HepG2 (cell line): ENCODE data around the gene RNF208. TPM values are rescaled to one million over a fixed set of nuclear protein-coding genes. Genes with fewer than 3 reads are reported as not detected.
A peak's percentile ranks its signal among the peaks of the same experiment; 100 is the strongest.

Experiments
- ATAC-seq: fragments of 200-7000 bp; cut with Tn5 transposase; 3 replicates; pipeline ENCODE4 v1.9.1; 2020; ENCODE audit warnings: mild to moderate bottlenecking, moderate library complexity
- BruUV-seq: library from RNA; stranded (reverse); fragments of 400-500 nt; replicated peaks from 2 replicates; lab custom pipeline; 2021; lab: Mats Ljungman, UMichigan
- CTCF ChIA-PET: fragments of 300-600 bp; formaldehyde crosslinking; extraction: SDS; loops from one replicate; lab custom pipeline; 2021; ENCODE audit warnings: low total read pairs, inconsistent platforms, low intra/inter-chr PET ratio; lab: Yijun Ruan, JAX
- POLR2A ChIA-PET: fragments of 350-600 bp; sonication (Branson Sonifier 250); formaldehyde crosslinking; loops from one replicate; lab custom pipeline; 2020; ENCODE audit warnings: antibody characterized with exemption, inconsistent platforms; lab: Yijun Ruan, JAX
- DNase-seq: peaks from one replicate; pipeline ENCODE4 v3.0.0-alpha.2; 2015; ENCODE audit warnings: low spot score
- FAIRE-seq: peaks from 3 replicates; lab custom pipeline; 2011; peaks lifted over from hg19 to GRCh38; lab: Jason Lieb, UNC
- H2AFZ ChIP-seq: one replicate; pipeline ENCODE4 v1.6.1; 2011; ENCODE audit warnings: low read length, inconsistent platforms
- H3K27ac ChIP-seq: fragments of 300-600 bp; 3 replicates; pipeline ENCODE4 v1.8.0; 2011; ENCODE audit warnings: mixed run types, mild to moderate bottlenecking, mixed read lengths, low read length, inconsistent platforms; ENCODE audit not compliant: insufficient read depth; ENCODE audit errors: extremely low read length
- H3K27me3 ChIP-seq, 2 experiments: fragments of 200-600 bp in 1 of 2; 2 replicates in 1 of 2; 3 replicates in 1 of 2; pipeline versions ENCODE4 v1.6.0 to v1.8.0; 2011; ENCODE audit warnings: low read length in 2 of 2, mild to moderate bottlenecking in 2 of 2, moderate library complexity in 2 of 2, inconsistent platforms in 1 of 2; ENCODE audit not compliant: insufficient read depth in 2 of 2, control insufficient read depth in 1 of 2
- H3K36me3 ChIP-seq, 2 experiments: fragments of 200-600 bp in 1 of 2; replicated peaks in 1 of 2; 2 replicates in 1 of 2; 3 replicates in 1 of 2; pipeline versions ENCODE4 v1.5.1 to v1.8.0; 2011; ENCODE audit warnings: low read length in 2 of 2, inconsistent platforms in 1 of 2; ENCODE audit not compliant: insufficient read depth in 2 of 2, control insufficient read depth in 1 of 2
- H3K4me1 ChIP-seq: 2 replicates; pipeline ENCODE4 v1.5.1; 2012; ENCODE audit warnings: low read length, inconsistent platforms; ENCODE audit not compliant: insufficient read depth
- H3K4me2 ChIP-seq: 2 replicates; pipeline ENCODE4 v1.6.0; 2011; ENCODE audit warnings: low read depth, low read length, inconsistent platforms
- H3K4me3 ChIP-seq, 3 experiments: fragments of 200-600 bp in 1 of 3; sonication (generic), shearing (Covaris generic) in 1 of 3; replicated peaks in 1 of 3; 2 replicates each; pipeline ENCODE4 v1.5.1; 2011 to 2016; ENCODE audit warnings: low read length in 3 of 3, inconsistent platforms in 2 of 3, low read depth in 2 of 3, mild to moderate bottlenecking in 2 of 3, control low read depth in 1 of 3, mixed read lengths in 1 of 3; ENCODE audit not compliant: insufficient read depth in 1 of 3
- H3K79me2 ChIP-seq: one replicate; pipeline ENCODE4 v1.6.1; 2011; ENCODE audit warnings: low read length, inconsistent platforms; ENCODE audit not compliant: insufficient read depth
- H3K9ac ChIP-seq: 2 replicates; pipeline ENCODE4 v1.6.0; 2011; ENCODE audit warnings: mild to moderate bottlenecking, low read depth, low read length, inconsistent platforms; ENCODE audit not compliant: insufficient read depth
- H3K9me3 ChIP-seq: 2 replicates; pipeline ENCODE4 v1.5.1; 2012; ENCODE audit warnings: mild to moderate bottlenecking, low read length
- H4K20me1 ChIP-seq: 2 replicates; pipeline ENCODE4 v1.6.0; 2011; ENCODE audit warnings: inconsistent platforms, mild to moderate bottlenecking, low read length, moderate library complexity; ENCODE audit not compliant: insufficient read depth
- NFYB ChIP-seq: sonication (generic); formaldehyde crosslinking; IDR thresholded peaks from 2 replicates; pipeline ENCODE4 v1.4.0; 2020; ENCODE audit warnings: missing genetic modification reagents
- ZNF263 ChIP-seq: sonication (generic); formaldehyde crosslinking; IDR thresholded peaks from 2 replicates; pipeline ENCODE4 v1.4.0; 2020; ENCODE audit warnings: missing genetic modification reagents
- ZNF746 ChIP-seq: sonication (generic); formaldehyde crosslinking; IDR thresholded peaks from 2 replicates; pipeline ENCODE4 v1.8.0; 2022; ENCODE audit warnings: mild to moderate bottlenecking, missing genetic modification reagents
- ZNF839 ChIP-seq: sonication (generic); formaldehyde crosslinking; IDR thresholded peaks from 2 replicates; pipeline ENCODE4 v1.4.0; 2020; ENCODE audit warnings: missing genetic modification reagents, mild to moderate bottlenecking, borderline replicate concordance
- ZZZ3 ChIP-seq: sonication (generic); formaldehyde crosslinking; IDR thresholded peaks from 2 replicates; pipeline ENCODE4 v1.4.0; 2020; ENCODE audit warnings: missing genetic modification reagents, mild to moderate bottlenecking, borderline replicate concordance
- WGBS: methylation state at CpG from one replicate; pipeline ENCODE4 v1.1.6; 2017; ENCODE audit warnings: low lambda C conversion rate; 5-methylcytosine and 5-hydroxymethylcytosine counted together
- in situ Hi-C: cut with HindIII; loops from 2 replicates; pipeline ENCODE4 v1.10.0; 2017; ENCODE audit warnings: low pct_unique_long_range_greater_than_20kb; ENCODE audit not compliant: extremely low pct_ligation_motif_present
- intact Hi-C: fragments of 100-400 bp; cut with micrococcal nuclease; formaldehyde crosslinking; loops from one replicate; pipeline ENCODE4 v1.10.0; 2022; ENCODE audit not compliant: unreplicated experiment
- polyA plus RNA-seq, 8 experiments: library from polyadenylated mRNA; depleted of rRNA in 3 of 8; stranded (reverse) in 7 of 8; unstranded in 1 of 8; fragments of >200 nt; fragmentation: Illumina TruSeq in 4 of 8; extraction: Trizol in 4 of 8; gene quantifications; 2 replicates each; pipeline versions ENCODE4 v1.2.1 to v1.2.3, GENCODE V29; 2011 to 2016; ENCODE audit warnings: low read depth in 4 of 8, missing spikeins in 1 of 8, mixed read lengths in 1 of 8; ENCODE audit not compliant: insufficient read depth in 1 of 8
- total RNA-seq, 5 experiments: library from RNA; depleted of rRNA; stranded (reverse); fragments of >200 nt; fragmentation: Illumina TruSeq; extraction: Trizol; gene quantifications; 2 replicates each; pipeline ENCODE4 v1.2.3, GENCODE V29; 2016; ENCODE audit warnings: low read depth in 1 of 5

RNF208 gene
- total and polyA plus RNA-seq, 2 of the 13 experiments (the other 11 are each of a cell fraction or from before 2014, with no cell fraction given), result 1.6 to 2.1 TPM

- intact Hi-C loops (loop anchor here (10.0 kb wide), 1 partner anchor 59 kb away; the partner anchor contains the start of gene DPP7), in situ Hi-C loops (no loop called here)
- no peak overlapping the region for H2AFZ ChIP-seq
- peaks cover 0 to 32% of the 10 kb centered on the region in 2 experiments; a peak in 3 of 5 replicates for H3K27me3 ChIP-seq
- H3K27ac ChIP-seq, result no peak overlapping the region
- no peak for ATAC-seq
- BruUV-seq, result no TSS peak
- no peak for FAIRE-seq
- H3K36me3 ChIP-seq, result 0 out of 5 replicates have a peak, but pooled peaks cover 0 to 1% of the 10 kb centered on the region in 2 experiments
- no peak overlapping the region for H3K4me2 ChIP-seq
- no peaks in the 10 kb centered on the region for H3K79me2 ChIP-seq
- no peaks in the 10 kb centered on the region for H3K9me3 ChIP-seq
- no peak for DNase-seq
- 51% methylated on average over 4 of the region's 45 CpGs for WGBS
- H3K9ac ChIP-seq, result no peak overlapping the region
- TF ChIP-seq NFYB (CRISPR knock-in tag) (no peak), ZNF263 (CRISPR knock-in tag) (0 out of 2 replicates have a peak, but pooled peaks have one; percentile 16)
- CTCF ChIA-PET, result no interaction called here
- H3K4me1 ChIP-seq, result peaks cover 9% of the 10 kb centered on the region
- H3K4me3 ChIP-seq, result no peak overlapping the region
- no peaks in the 10 kb centered on the region for H4K20me1 ChIP-seq
- POLR2A ChIA-PET, result no interaction called here
Observed at GRCh38 chr9:137173796-137174664, 48.0 kb downstream of the RNF208 start.

- FAIRE-seq (no peak), ATAC-seq (no peak), DNase-seq (no peak)
- Histone ChIP-seq H3K27me3 (peaks cover 0 to 33% of the 10 kb centered on the region in 2 experiments; a peak in 3 of 5 replicates), H3K9ac (no peak overlapping the region), H3K36me3 (0 out of 5 replicates have a peak, but pooled peaks cover 0 to 1% of the 10 kb centered on the region in 2 experiments), H3K4me3 (no peak overlapping the region), H3K27ac (no peak overlapping the region), H3K79me2 (no peaks in the 10 kb centered on the region), H2AFZ (no peak overlapping the region), H4K20me1 (no peaks in the 10 kb centered on the region), H3K4me1 (peaks cover 9% of the 10 kb centered on the region), H3K4me2 (no peak overlapping the region), H3K9me3 (no peaks in the 10 kb centered on the region)
- BruUV-seq, result no TSS peak
- TF ChIP-seq ZNF839 (CRISPR knock-in tag) (no peak), ZNF746 (CRISPR knock-in tag) (no peak), ZZZ3 (CRISPR knock-in tag) (no peak)
- 56% methylated on average over 12 of the region's 21 CpGs for WGBS
- intact Hi-C loops, result loop anchor here (10.0 kb wide), 1 partner anchor 58 kb away; the partner anchor contains the start of gene DPP7
- ChIA-PET CTCF (no interaction called here), POLR2A (no interaction called here)
- in situ Hi-C loops, result no loop called here
Observed at GRCh38 chr9:137172901-137173795, 48.9 kb downstream of the RNF208 start.
